Smooth muscle cell (in vitro differentiated cells): Measurements from ENCODE around the gene PCDHB5. TPM values are rescaled to one million over a fixed set of nuclear protein-coding genes. Genes with fewer than 3 reads are reported as not detected.
"Not testable (repeated sequence)": the region's sequence is repeated elsewhere in the genome, so short reads cannot be mapped to it uniquely, and the experiment has no call there.

Experiments used
- DNase-seq: peaks from one replicate; lab custom pipeline; 2025; ENCODE audit not compliant: unreplicated experiment; lab: John Stamatoyannopoulos, UW
- H2AFZ ChIP-seq: fragments of 200-600 bp; sonication (generic); 2 replicates; pipeline ENCODE4 v1.6.0; 2016; ENCODE audit warnings: antibody characterized with exemption, low read depth, mild to moderate bottlenecking
- H3F3A ChIP-seq: fragments of 200-600 bp; sonication (generic); 2 replicates; pipeline ENCODE4 v1.6.0; 2017; ENCODE audit warnings: antibody characterized with exemption, low read depth
- H3K27ac ChIP-seq: fragments of 200-600 bp; sonication (generic); 2 replicates; pipeline ENCODE4 v1.5.1; 2016; ENCODE audit warnings: low read depth, mild to moderate bottlenecking
- H3K27me3 ChIP-seq: fragments of 200-600 bp; sonication (generic); 2 replicates; pipeline ENCODE4 v1.6.1; 2016; ENCODE audit warnings: low read depth, mild to moderate bottlenecking
- H3K36me3 ChIP-seq: fragments of 200-600 bp; sonication (generic); 2 replicates; pipeline ENCODE4 v1.5.1; 2016; ENCODE audit warnings: low read depth
- H3K4me1 ChIP-seq: fragments of 200-600 bp; sonication (generic); 2 replicates; pipeline ENCODE4 v1.5.1; 2016; ENCODE audit warnings: low read depth
- H3K4me2 ChIP-seq: fragments of 200-600 bp; sonication (generic); 2 replicates; pipeline ENCODE4 v1.6.0; 2016; ENCODE audit warnings: mild to moderate bottlenecking
- H3K4me3 ChIP-seq: fragments of 200-600 bp; sonication (generic); 2 replicates; pipeline ENCODE4 v1.5.1; 2016; ENCODE audit warnings: mild to moderate bottlenecking
- H3K79me2 ChIP-seq: fragments of 200-600 bp; sonication (generic); 2 replicates; pipeline ENCODE4 v1.6.0; 2016; ENCODE audit warnings: low read depth, mild to moderate bottlenecking
- H3K9ac ChIP-seq: fragments of 200-600 bp; sonication (generic); 2 replicates; pipeline ENCODE4 v1.6.0; 2016; ENCODE audit warnings: low read depth
- H3K9me3 ChIP-seq: fragments of 200-600 bp; sonication (generic); replicated peaks from 2 replicates; pipeline ENCODE4 v1.5.1; 2016; ENCODE audit warnings: low read depth
- H4K20me1 ChIP-seq: fragments of 200-600 bp; sonication (generic); 2 replicates; pipeline ENCODE4 v1.6.0; 2016; ENCODE audit warnings: low read depth
- CTCF ChIP-seq: fragments of 200-600 bp; sonication (generic); IDR thresholded peaks from 2 replicates; pipeline ENCODE4 v1.5.1; 2017; ENCODE audit warnings: borderline replicate concordance, mild to moderate bottlenecking, antibody characterized with exemption; ENCODE audit not compliant: insufficient read depth, poor library complexity, severe bottlenecking
- WGBS: methylation state at CpG from one replicate; pipeline ENCODE4 v1.1.7; 2016; ENCODE audit warnings: low lambda C conversion rate; 5-methylcytosine and 5-hydroxymethylcytosine counted together
- polyA plus RNA-seq: library from polyadenylated mRNA; unstranded; fragments of >200 nt; fragmentation: Nextera tagmentation; extraction: Ambion mirVana; gene quantifications from 2 replicates; pipeline ENCODE4 v1.2.1, GENCODE V29; 2016
- total RNA-seq: library from RNA; depleted of rRNA; stranded (reverse); fragments of >200 nt; gene quantifications from 2 replicates; pipeline ENCODE4 v1.2.3, GENCODE V29; 2014

Gene PCDHB5
- total and polyA plus RNA-seq, 2 experiments from 2014 or later: 9.7 to 12.0 TPM

- Histone ChIP-seq H3K27ac (no peak overlapping the region), H3K36me3 (peaks cover 4% of the 10 kb centered on the region), H3K4me3 (no peak overlapping the region), H3K4me1 (no peaks in the 10 kb centered on the region), H2AFZ (no peak overlapping the region), H3K9ac (no peak overlapping the region), H3K4me2 (no peak overlapping the region), H4K20me1 (no peaks in the 10 kb centered on the region), H3K27me3 (no peaks in the 10 kb centered on the region), H3F3A (no peaks in the 10 kb centered on the region), H3K9me3 (peaks cover 12% of the 10 kb centered on the region), H3K79me2 (no peaks in the 10 kb centered on the region)
- DNase-seq: no peak
- no peak for TF ChIP-seq CTCF
- 90% methylated on average over 2 of the region's 2 CpGs for WGBS
Observed at GRCh38 chr5:141119250-141119649, 15.8 kb upstream of the PCDHB5 start.

DNA sequence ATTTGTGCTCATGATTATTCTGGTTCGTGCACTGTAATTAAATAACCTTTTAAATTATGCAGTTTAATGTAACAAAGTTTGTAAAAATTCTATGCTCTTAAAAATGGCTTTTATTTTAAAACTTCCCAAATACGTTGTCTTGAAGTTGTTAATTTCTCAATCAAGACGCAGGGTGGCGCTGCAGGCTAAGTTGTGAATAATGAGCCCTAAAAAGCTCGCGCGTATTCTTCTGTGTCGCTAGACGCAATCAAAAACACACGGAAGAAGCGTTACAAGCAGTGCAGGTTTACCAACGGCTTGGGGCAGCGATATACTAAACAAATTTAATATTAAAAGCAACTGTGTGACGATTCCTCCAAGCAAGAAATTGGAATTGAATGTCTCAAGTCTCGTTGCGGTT, 13.4 kb upstream of the PCDHB5 start, which contains the start of gene PCDHB4:
Gene PCDHB4 (plus strand): TSS at position 256 of the 400 bp plus-strand sequence. CDS start 181 bp downstream, outside the sequence.
- Histone ChIP-seq H3K4me1 (no peaks in the 10 kb centered on the region), H3K9ac (no peak within 1 kb of the TSS), H3K79me2 (no peaks in the 10 kb centered on the region), H2AFZ (no peak within 1 kb of the TSS), H3F3A (no peaks in the 10 kb centered on the region), H3K27ac (no peak within 1 kb of the TSS), H3K27me3 (no peaks in the 10 kb centered on the region), H3K36me3 (peaks cover 7% of the 10 kb centered on the region), H3K4me2 (no peak within 1 kb of the TSS), H3K9me3 (peaks cover 5% of the 10 kb centered on the region), H4K20me1 (no peaks in the 10 kb centered on the region), H3K4me3 (no peak within 1 kb of the TSS)
- no peak for DNase-seq
- 49% methylated on average over 16 of the region's 16 CpGs for WGBS
- TF ChIP-seq CTCF: no peak

GRCh38 chr5:141121985-141122384, 13.0 kb upstream of the PCDHB5 start:
- H3K9ac ChIP-seq: no peak overlapping the region
- H3K9me3 ChIP-seq: peaks cover 5% of the 10 kb centered on the region
- 92% methylated on average over 12 of the region's 12 CpGs for WGBS
- no peak overlapping the region for H2AFZ ChIP-seq
- H3F3A ChIP-seq: no peaks in the 10 kb centered on the region
- no peak overlapping the region for H3K4me3 ChIP-seq
- no peak for TF ChIP-seq CTCF
- H3K27me3 ChIP-seq: no peaks in the 10 kb centered on the region
- no peak overlapping the region for H3K4me2 ChIP-seq
- DNase-seq: no peak
- peaks cover 8% of the 10 kb centered on the region for H3K36me3 ChIP-seq
- H3K79me2 ChIP-seq: no peaks in the 10 kb centered on the region
- H3K4me1 ChIP-seq: no peaks in the 10 kb centered on the region
- no peak overlapping the region for H3K27ac ChIP-seq
- H4K20me1 ChIP-seq: no peaks in the 10 kb centered on the region

GRCh38 chr5:141123396-141124135, 11.4 kb upstream of the PCDHB5 start:
- not testable (repeated sequence) for H3K36me3 ChIP-seq, H4K20me1 ChIP-seq, H3K27me3 ChIP-seq, H3K9ac ChIP-seq, H2AFZ ChIP-seq, DNase-seq, H3F3A ChIP-seq, H3K4me3 ChIP-seq, H3K9me3 ChIP-seq, H3K79me2 ChIP-seq, H3K27ac ChIP-seq, H3K4me2 ChIP-seq, H3K4me1 ChIP-seq
- WGBS: 98% methylated on average over 48 of the region's 73 CpGs
